ENCODE measurements around the gene ISLR.
"Not testable (repeated sequence)": the region's sequence is repeated elsewhere in the genome, so short reads cannot be mapped to it uniquely, and the experiment has no call there.

Gene ISLR

GRCh38 chr15:74144153-74144775, 29.2 kb upstream of the ISLR start:
- Histone ChIP-seq H3K4me1 (ENCODE audit: control insufficient read depth, insufficient read depth, low read length) (no peaks in the 10 kb centered on the region), H3K36me3 (ENCODE audit: insufficient read depth, low read length) (no peaks in the 10 kb centered on the region), H3K27me3 (ENCODE audit: control insufficient read depth, insufficient read depth, low read length) (peaks cover 48% of the 10 kb centered on the region), H3K4me2 (ENCODE audit: low read length) (no peak overlapping the region), H3K9me3 (replicated peaks; ENCODE audit: low read length) (no peaks in the 10 kb centered on the region), H3K9ac (ENCODE audit: low read depth, low read length) (no peak overlapping the region), H3K4me3 (ENCODE audit: low read length) (no peak overlapping the region)

- Histone ChIP-seq H3K4me2 (ENCODE audit: low read length) (no peak overlapping the region), H3K9ac (ENCODE audit: low read depth, low read length) (no peak overlapping the region), H3K27me3 (ENCODE audit: control insufficient read depth, insufficient read depth, low read length) (peaks cover 37% of the 10 kb centered on the region), H3K36me3 (ENCODE audit: insufficient read depth, low read length) (no peaks in the 10 kb centered on the region), H3K9me3 (replicated peaks; ENCODE audit: low read length) (no peaks in the 10 kb centered on the region), H3K4me1 (ENCODE audit: control insufficient read depth, insufficient read depth, low read length) (no peaks in the 10 kb centered on the region), H3K4me3 (ENCODE audit: low read length) (no peak overlapping the region)
Observed at GRCh38 chr15:74146277-74146800, 27.2 kb upstream of the ISLR start.

- Histone ChIP-seq H3K9ac (ENCODE audit: low read depth, low read length) (no peak overlapping the region), H3K9me3 (replicated peaks; ENCODE audit: low read length) (no peaks in the 10 kb centered on the region), H3K27me3 (ENCODE audit: control insufficient read depth, insufficient read depth, low read length) (peaks cover 37% of the 10 kb centered on the region), H3K4me3 (ENCODE audit: low read length) (no peak overlapping the region), H3K36me3 (ENCODE audit: insufficient read depth, low read length) (no peaks in the 10 kb centered on the region), H3K4me1 (ENCODE audit: control insufficient read depth, insufficient read depth, low read length) (no peaks in the 10 kb centered on the region), H3K4me2 (ENCODE audit: low read length) (no peak overlapping the region)
Observed at GRCh38 chr15:74147051-74147450, 26.5 kb upstream of the ISLR start.

- no peak overlapping the region for H3K4me3 ChIP-seq (ENCODE audit: low read length)
- H3K9ac ChIP-seq (ENCODE audit: low read depth, low read length): no peak overlapping the region
- no peaks in the 10 kb centered on the region for H3K4me1 ChIP-seq (ENCODE audit: control insufficient read depth, insufficient read depth, low read length)
- H3K36me3 ChIP-seq (ENCODE audit: insufficient read depth, low read length): no peaks in the 10 kb centered on the region
- H3K9me3 ChIP-seq (replicated peaks; ENCODE audit: low read length): no peaks in the 10 kb centered on the region
- peaks cover 37% of the 10 kb centered on the region for H3K27me3 ChIP-seq (ENCODE audit: control insufficient read depth, insufficient read depth, low read length)
- no peak overlapping the region for H3K4me2 ChIP-seq (ENCODE audit: low read length)
Observed at GRCh38 chr15:74155766-74156417, 17.6 kb upstream of the ISLR start.

- Histone ChIP-seq H3K36me3 (ENCODE audit: insufficient read depth, low read length) (no peaks in the 10 kb centered on the region), H3K4me1 (ENCODE audit: control insufficient read depth, insufficient read depth, low read length) (no peaks in the 10 kb centered on the region), H3K9me3 (replicated peaks; ENCODE audit: low read length) (no peaks in the 10 kb centered on the region), H3K4me3 (ENCODE audit: low read length) (no peak overlapping the region), H3K9ac (ENCODE audit: low read depth, low read length) (no peak overlapping the region), H3K4me2 (ENCODE audit: low read length) (no peak overlapping the region), H3K27me3 (ENCODE audit: control insufficient read depth, insufficient read depth, low read length) (peaks cover 37% of the 10 kb centered on the region)
Observed at GRCh38 chr15:74156678-74157411, 16.7 kb upstream of the ISLR start.

- Histone ChIP-seq H3K36me3 (ENCODE audit: insufficient read depth, low read length) (no peaks in the 10 kb centered on the region), H3K4me1 (ENCODE audit: control insufficient read depth, insufficient read depth, low read length) (no peaks in the 10 kb centered on the region), H3K9me3 (replicated peaks; ENCODE audit: low read length) (no peaks in the 10 kb centered on the region), H3K4me3 (ENCODE audit: low read length) (no peak overlapping the region), H3K27me3 (ENCODE audit: control insufficient read depth, insufficient read depth, low read length) (peaks cover 41% of the 10 kb centered on the region), H3K9ac (ENCODE audit: low read depth, low read length) (no peak overlapping the region), H3K4me2 (ENCODE audit: low read length) (no peak overlapping the region)
Observed at GRCh38 chr15:74157868-74158827, 15.4 kb upstream of the ISLR start.

GRCh38 chr15:74158855-74159650, 14.5 kb upstream of the ISLR start:
- Histone ChIP-seq H3K4me1 (ENCODE audit: control insufficient read depth, insufficient read depth, low read length) (no peaks in the 10 kb centered on the region), H3K9ac (ENCODE audit: low read depth, low read length) (no peak overlapping the region), H3K4me2 (ENCODE audit: low read length) (no peak overlapping the region), H3K4me3 (ENCODE audit: low read length) (no peak overlapping the region), H3K27me3 (ENCODE audit: control insufficient read depth, insufficient read depth, low read length) (peaks cover 48% of the 10 kb centered on the region), H3K9me3 (replicated peaks; ENCODE audit: low read length) (no peaks in the 10 kb centered on the region), H3K36me3 (ENCODE audit: insufficient read depth, low read length) (no peaks in the 10 kb centered on the region)

- Histone ChIP-seq H3K4me3 (ENCODE audit: low read length) (no peak overlapping the region), H3K36me3 (ENCODE audit: insufficient read depth, low read length) (no peaks in the 10 kb centered on the region), H3K9ac (ENCODE audit: low read depth, low read length) (no peak overlapping the region), H3K4me1 (ENCODE audit: control insufficient read depth, insufficient read depth, low read length) (no peaks in the 10 kb centered on the region), H3K27me3 (ENCODE audit: control insufficient read depth, insufficient read depth, low read length) (peaks cover 48% of the 10 kb centered on the region), H3K9me3 (replicated peaks; ENCODE audit: low read length) (no peaks in the 10 kb centered on the region), H3K4me2 (ENCODE audit: low read length) (no peak overlapping the region)
Observed at GRCh38 chr15:74159773-74160172, 13.7 kb upstream of the ISLR start.

GRCh38 chr15:74160390-74160789, 13.1 kb upstream of the ISLR start:
- not testable (repeated sequence) for H3K36me3 ChIP-seq (ENCODE audit: insufficient read depth, low read length); H3K4me1 ChIP-seq (ENCODE audit: control insufficient read depth, insufficient read depth, low read length); H3K4me2 ChIP-seq (ENCODE audit: low read length); H3K9me3 ChIP-seq (replicated peaks; ENCODE audit: low read length); H3K9ac ChIP-seq (ENCODE audit: low read depth, low read length); H3K4me3 ChIP-seq (ENCODE audit: low read length)
- peaks cover 44% of the 10 kb centered on the region for H3K27me3 ChIP-seq (ENCODE audit: control insufficient read depth, insufficient read depth, low read length)

GRCh38 chr15:74162195-74162536, 11.3 kb upstream of the ISLR start:
- H3K36me3 ChIP-seq (ENCODE audit: insufficient read depth, low read length); H3K9ac ChIP-seq (ENCODE audit: low read depth, low read length); H3K4me1 ChIP-seq (ENCODE audit: control insufficient read depth, insufficient read depth, low read length); H3K4me3 ChIP-seq (ENCODE audit: low read length); H3K4me2 ChIP-seq (ENCODE audit: low read length); H3K9me3 ChIP-seq (replicated peaks; ENCODE audit: low read length): not testable (repeated sequence)
- peaks cover 30% of the 10 kb centered on the region for H3K27me3 ChIP-seq (ENCODE audit: control insufficient read depth, insufficient read depth, low read length)

Data from skeletal muscle satellite cell (primary cell).